K562 (cell line): Measurements from ENCODE around the gene PARK7. TPM values are rescaled to one million over a fixed set of nuclear protein-coding genes. Genes with fewer than 3 reads are reported as not detected.

Experiments
- CAMTA2 ChIP-seq: fragments of 250-450 bp; sonication (Bioruptor Pico); conservative IDR thresholded peaks from 2 replicates; pipeline ENCODE4 v1.5.1; 2022
- DACH1 ChIP-seq: fragments of 450-650 bp; IDR thresholded peaks from 2 replicates; pipeline ENCODE4 v1.6.1; 2018; ENCODE audit not compliant: partially characterized antibody
- EGR1 ChIP-seq: fragments of 450-650 bp; conservative IDR thresholded peaks from 2 replicates; pipeline ENCODE4 v1.6.1; 2017; ENCODE audit warnings: mild to moderate bottlenecking
- NCOR1 ChIP-seq: fragments of 450-650 bp; IDR thresholded peaks from 2 replicates; pipeline ENCODE4 v1.6.1; 2016; ENCODE audit warnings: mild to moderate bottlenecking, moderate library complexity
- RBBP5 ChIP-seq: fragments of 200-600 bp; sonication (generic); IDR thresholded peaks from 2 replicates; pipeline ENCODE4 v1.6.1; 2012; ENCODE audit warnings: borderline replicate concordance, mild to moderate bottlenecking, low read length, control low read depth, inconsistent platforms; ENCODE audit not compliant: insufficient read depth, poor library complexity, severe bottlenecking
- ZNF212 ChIP-seq: fragments of 450-650 bp; formaldehyde crosslinking; IDR thresholded peaks from 2 replicates; pipeline ENCODE4 v1.4.0; 2020; ENCODE audit warnings: mild to moderate bottlenecking
- ZNF324 ChIP-seq: fragments of 250-450 bp; sonication (Bioruptor Pico); IDR thresholded peaks from 2 replicates; pipeline ENCODE4 v1.4.0; 2020; ENCODE audit warnings: mild to moderate bottlenecking
- ZNF347 ChIP-seq: fragments of 450-650 bp; formaldehyde crosslinking; IDR thresholded peaks from 2 replicates; pipeline ENCODE4 v1.4.0; 2020; ENCODE audit warnings: low read depth, mild to moderate bottlenecking, moderate library complexity
- ZNF41 ChIP-seq: fragments of 250-450 bp; sonication (Bioruptor Pico); conservative IDR thresholded peaks from 2 replicates; pipeline ENCODE4 v1.4.0; 2020; ENCODE audit warnings: mild to moderate bottlenecking
- ZNF507 ChIP-seq: conservative IDR thresholded peaks from 2 replicates; pipeline ENCODE4 v1.6.1; 2017; ENCODE audit warnings: missing genetic modification characterization, missing compliant biosample characterization
- ZNF584 ChIP-seq: fragments of 200-800 bp; sonication (Bioruptor generic); IDR thresholded peaks from 2 replicates; pipeline ENCODE4 v1.6.1; 2016; ENCODE audit warnings: low read depth, mild to moderate bottlenecking, missing genetic modification characterization, missing compliant biosample characterization
- ZSCAN29 ChIP-seq: fragments of 450-650 bp; IDR thresholded peaks from 2 replicates; pipeline ENCODE4 v1.6.1; 2017
- polyA plus RNA-seq, 8 experiments: library from polyadenylated mRNA; depleted of rRNA in 4 of 8; stranded (reverse) in 5 of 8; unstranded in 3 of 8; fragments of >200 nt; fragmentation: Nextera tagmentation in 2 of 8; fragmentation: Illumina TruSeq in 1 of 8; extraction: Ambion mirVana in 2 of 8; extraction: Trizol in 1 of 8; gene quantifications; 2 replicates each; pipeline versions ENCODE4 v1.2.1 to v1.2.3, GENCODE V29; 2011 to 2014; ENCODE audit warnings: inconsistent platforms in 1 of 8, missing spikeins in 1 of 8
- total RNA-seq, 7 experiments: library from RNA; depleted of rRNA in 6 of 7; stranded (reverse); fragments of >200 nt in 6 of 7; fragmentation: Illumina TruSeq in 2 of 7; extraction: Trizol in 2 of 7; gene quantifications; 2 replicates each; pipeline versions ENCODE4 v1.2.1 to v1.2.3, GENCODE V29; 2011 to 2021; ENCODE audit warnings: low replicate concordance in 1 of 7
- TF ChIP-seq, protein P1 (sequence below): sonication (generic); formaldehyde crosslinking; IDR thresholded peaks from 2 replicates; pipeline ENCODE4 v1.8.0; 2022; ENCODE audit warnings: mild to moderate bottlenecking, missing genetic modification reagents
- TF ChIP-seq, protein P2 (sequence below): IDR thresholded peaks from 2 replicates; pipeline ENCODE4 v1.6.1; 2012; ENCODE audit warnings: low read depth, low read length, improper control_type of control experiment, borderline replicate concordance
- TF ChIP-seq, protein P3 (sequence below): sonication (generic); formaldehyde crosslinking; IDR thresholded peaks from 2 replicates; pipeline ENCODE4 v1.4.0; 2020; ENCODE audit warnings: mild to moderate bottlenecking, missing genetic modification reagents
- TF ChIP-seq, protein P4 (sequence below): fragments of 450-650 bp; IDR thresholded peaks from 2 replicates; pipeline ENCODE4 v1.6.1; 2016
- TF ChIP-seq, protein P5 (sequence below), 2 experiments: IDR thresholded peaks; 2 replicates each; pipeline ENCODE4 v1.6.1; 2011; ENCODE audit warnings: borderline replicate concordance in 1 of 2, control low read depth in 1 of 2, low read depth in 1 of 2, low read length in 1 of 2, mild to moderate bottlenecking in 1 of 2, mixed read lengths in 1 of 2, moderate library complexity in 1 of 2; ENCODE audit not compliant: insufficient read depth in 1 of 2, insufficient read length in 1 of 2, poor library complexity in 1 of 2, severe bottlenecking in 1 of 2; ENCODE audit errors: extremely low read depth in 1 of 2

Gene PARK7
- total and polyA plus RNA-seq, 9 of the 15 experiments (the other 6 are each of a cell fraction or from before 2014, with no cell fraction given): 374 to 1,298 (median 484) TPM

DNA sequence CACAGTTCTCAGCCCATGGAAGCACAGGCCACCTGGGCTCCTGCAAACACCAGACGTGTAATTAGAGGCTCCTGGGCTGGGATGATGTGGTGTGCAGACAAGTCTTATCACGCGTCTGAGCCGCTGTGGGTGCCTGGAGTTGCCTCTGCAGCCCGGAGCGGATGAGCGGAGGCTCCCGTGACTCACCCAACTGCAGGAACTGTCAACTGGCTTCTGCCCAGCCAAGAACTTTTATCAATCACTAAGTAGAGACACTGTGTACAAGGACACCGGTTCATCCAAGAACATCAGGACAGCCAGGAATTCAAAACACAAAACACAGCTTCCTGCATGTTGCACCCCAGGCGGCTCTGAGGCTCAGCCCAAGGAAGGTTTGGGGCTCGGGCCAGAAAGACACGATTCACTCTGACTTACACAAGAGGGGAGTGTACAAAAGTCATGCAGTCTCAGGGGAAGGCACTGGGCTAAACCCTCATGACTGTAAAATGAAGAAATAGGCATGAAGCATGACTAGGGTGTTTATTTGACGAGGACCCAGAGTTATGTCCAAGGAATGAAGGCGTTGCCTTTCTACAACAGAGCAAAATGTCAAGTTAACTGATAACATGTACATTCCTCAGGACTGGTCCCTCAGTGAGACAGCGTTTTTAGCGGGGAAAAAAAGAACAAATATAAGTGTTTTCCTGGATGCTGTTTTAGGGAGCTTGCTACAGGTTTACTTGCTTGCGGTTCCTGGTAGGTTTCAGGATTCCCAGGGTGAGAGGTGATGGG, 43.5 kb downstream of the PARK7 start (continued):
- TF ChIP-seq, protein P1, sequence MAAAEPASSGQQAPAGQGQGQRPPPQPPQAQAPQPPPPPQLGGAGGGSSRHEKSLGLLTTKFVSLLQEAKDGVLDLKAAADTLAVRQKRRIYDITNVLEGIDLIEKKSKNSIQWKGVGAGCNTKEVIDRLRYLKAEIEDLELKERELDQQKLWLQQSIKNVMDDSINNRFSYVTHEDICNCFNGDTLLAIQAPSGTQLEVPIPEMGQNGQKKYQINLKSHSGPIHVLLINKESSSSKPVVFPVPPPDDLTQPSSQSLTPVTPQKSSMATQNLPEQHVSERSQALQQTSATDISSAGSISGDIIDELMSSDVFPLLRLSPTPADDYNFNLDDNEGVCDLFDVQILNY: no peak
- TF ChIP-seq ZNF584 (CRISPR knock-in tag): peak; percentile 90
- TF ChIP-seq, protein P2, sequence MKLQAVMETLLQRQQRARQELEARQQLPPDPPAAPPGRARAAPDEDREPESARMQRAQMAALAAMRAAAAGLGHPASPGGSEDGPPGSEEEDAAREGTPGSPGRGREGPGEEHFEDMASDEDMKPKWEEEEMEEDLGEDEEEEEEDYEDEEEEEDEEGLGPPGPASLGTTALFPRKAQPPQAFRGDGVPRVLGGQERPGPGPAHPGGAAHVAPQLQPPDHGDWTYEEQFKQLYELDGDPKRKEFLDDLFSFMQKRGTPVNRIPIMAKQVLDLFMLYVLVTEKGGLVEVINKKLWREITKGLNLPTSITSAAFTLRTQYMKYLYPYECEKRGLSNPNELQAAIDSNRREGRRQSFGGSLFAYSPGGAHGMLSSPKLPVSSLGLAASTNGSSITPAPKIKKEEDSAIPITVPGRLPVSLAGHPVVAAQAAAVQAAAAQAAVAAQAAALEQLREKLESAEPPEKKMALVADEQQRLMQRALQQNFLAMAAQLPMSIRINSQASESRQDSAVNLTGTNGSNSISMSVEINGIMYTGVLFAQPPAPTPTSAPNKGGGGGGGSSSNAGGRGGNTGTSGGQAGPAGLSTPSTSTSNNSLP: 0 out of 2 replicates have a peak, but pooled peaks have one; percentile 18
- TF ChIP-seq ZNF507 (tag): no peak
- TF ChIP-seq CAMTA2: no peak
- no peak for TF ChIP-seq ZNF324 (CRISPR knock-in tag)
- TF ChIP-seq RBBP5: peak; percentile 58
- TF ChIP-seq, protein P3, sequence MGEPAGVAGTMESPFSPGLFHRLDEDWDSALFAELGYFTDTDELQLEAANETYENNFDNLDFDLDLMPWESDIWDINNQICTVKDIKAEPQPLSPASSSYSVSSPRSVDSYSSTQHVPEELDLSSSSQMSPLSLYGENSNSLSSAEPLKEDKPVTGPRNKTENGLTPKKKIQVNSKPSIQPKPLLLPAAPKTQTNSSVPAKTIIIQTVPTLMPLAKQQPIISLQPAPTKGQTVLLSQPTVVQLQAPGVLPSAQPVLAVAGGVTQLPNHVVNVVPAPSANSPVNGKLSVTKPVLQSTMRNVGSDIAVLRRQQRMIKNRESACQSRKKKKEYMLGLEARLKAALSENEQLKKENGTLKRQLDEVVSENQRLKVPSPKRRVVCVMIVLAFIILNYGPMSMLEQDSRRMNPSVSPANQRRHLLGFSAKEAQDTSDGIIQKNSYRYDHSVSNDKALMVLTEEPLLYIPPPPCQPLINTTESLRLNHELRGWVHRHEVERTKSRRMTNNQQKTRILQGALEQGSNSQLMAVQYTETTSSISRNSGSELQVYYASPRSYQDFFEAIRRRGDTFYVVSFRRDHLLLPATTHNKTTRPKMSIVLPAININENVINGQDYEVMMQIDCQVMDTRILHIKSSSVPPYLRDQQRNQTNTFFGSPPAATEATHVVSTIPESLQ (CRISPR knock-in tag): no peak
- TF ChIP-seq, protein P4, sequence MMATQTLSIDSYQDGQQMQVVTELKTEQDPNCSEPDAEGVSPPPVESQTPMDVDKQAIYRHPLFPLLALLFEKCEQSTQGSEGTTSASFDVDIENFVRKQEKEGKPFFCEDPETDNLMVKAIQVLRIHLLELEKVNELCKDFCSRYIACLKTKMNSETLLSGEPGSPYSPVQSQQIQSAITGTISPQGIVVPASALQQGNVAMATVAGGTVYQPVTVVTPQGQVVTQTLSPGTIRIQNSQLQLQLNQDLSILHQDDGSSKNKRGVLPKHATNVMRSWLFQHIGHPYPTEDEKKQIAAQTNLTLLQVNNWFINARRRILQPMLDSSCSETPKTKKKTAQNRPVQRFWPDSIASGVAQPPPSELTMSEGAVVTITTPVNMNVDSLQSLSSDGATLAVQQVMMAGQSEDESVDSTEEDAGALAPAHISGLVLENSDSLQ: peak; percentile 66
- no peak for TF ChIP-seq ZNF347
- no peak for TF ChIP-seq ZNF41 (CRISPR knock-in tag)
- TF ChIP-seq EGR1: no peak; the same call in 1 of the 2 replicates
- TF ChIP-seq ZSCAN29: no peak
- TF ChIP-seq ZNF212 (CRISPR knock-in tag): no peak
- TF ChIP-seq, protein P5, sequence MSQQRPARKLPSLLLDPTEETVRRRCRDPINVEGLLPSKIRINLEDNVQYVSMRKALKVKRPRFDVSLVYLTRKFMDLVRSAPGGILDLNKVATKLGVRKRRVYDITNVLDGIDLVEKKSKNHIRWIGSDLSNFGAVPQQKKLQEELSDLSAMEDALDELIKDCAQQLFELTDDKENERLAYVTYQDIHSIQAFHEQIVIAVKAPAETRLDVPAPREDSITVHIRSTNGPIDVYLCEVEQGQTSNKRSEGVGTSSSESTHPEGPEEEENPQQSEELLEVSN (IDR thresholded peaks at IDR 0.05; ENCODE audit: borderline replicate concordance in 1 of 2, extremely low read depth in 1 of 2, insufficient read depth in 1 of 2, insufficient read length in 1 of 2, low read depth in 1 of 2, low read length in 1 of 2, poor library complexity in 1 of 2, severe bottlenecking in 1 of 2): peak in 1 of 2 experiments; percentile 13
- TF ChIP-seq NCOR1: peak; percentile 94
- TF ChIP-seq DACH1: peak; percentile 76
